ENCODE results near the gene PIM3. TPM values are rescaled to one million over a fixed set of nuclear protein-coding genes. Genes with fewer than 3 reads are reported as not detected.
"Not testable (repeated sequence)": the region's sequence is repeated elsewhere in the genome, so short reads cannot be mapped to it uniquely, and the experiment has no call there.

PIM3 gene
- total RNA-seq, 1 experiment from 2014 or later = 58.2 TPM

GRCh38 chr22:49943771-49944398 is 16.7 kb upstream of the PIM3 start:
- BruUV-seq (replicated peaks) = no TSS peak
- POLR2A ChIA-PET = no interaction called here
- TF ChIP-seq REST (IDR thresholded peaks at IDR 0.05; ENCODE audit: insufficient read depth in 1 of 2, low read depth in 2 of 2, low read length in 1 of 2) = no peak
- no peak for TF ChIP-seq POLR2AphosphoS5 (IDR thresholded peaks at IDR 0.05; ENCODE audit: low read depth, low read length)
- no peak for TF ChIP-seq TCF7L2 (IDR thresholded peaks at IDR 0.05; ENCODE audit: low read depth, low read length)
- TF ChIP-seq SIN3A (IDR thresholded peaks at IDR 0.05; ENCODE audit: borderline replicate concordance, insufficient read depth, low read depth, low read length) = no peak
- TF ChIP-seq CTCF (IDR thresholded peaks at IDR 0.05) = no peak
- no peaks in the 10 kb centered on the region for H3K36me3 ChIP-seq (ENCODE audit: control insufficient read depth, insufficient read depth, low read length)
- peaks cover 28% of the 10 kb centered on the region for H3K4me1 ChIP-seq (ENCODE audit: control insufficient read depth, insufficient read depth, low read length)
- in situ Hi-C loops (cut with HindIII; ENCODE audit: low pct_unique_long_range_greater_than_20kb, low sequenced_read_pairs) = no loop called here
- intact Hi-C loops (cut with micrococcal nuclease; ENCODE audit: unreplicated experiment) = no loop called here
- DNase-seq (ENCODE audit: low read depth, low spot score) (no peak), ATAC-seq (peak; percentile 18)
- H3K27ac ChIP-seq (ENCODE audit: low read length) = peak overlapping the region; percentile 89
- H3K4me3 ChIP-seq (ENCODE audit: low read depth in 2 of 2, low read length in 2 of 2) = peak overlapping the region; percentile 36 to 53
- no peaks in the 10 kb centered on the region for H3K27me3 ChIP-seq (ENCODE audit: control insufficient read depth, insufficient read depth, low read length)
- no peaks in the 10 kb centered on the region for H3K9me3 ChIP-seq (ENCODE audit: control insufficient read depth, insufficient read depth, low read depth, low read length)
- CTCF ChIA-PET = no interaction called here

- Histone ChIP-seq H3K4me3 (ENCODE audit: low read depth in 2 of 2, low read length in 2 of 2) (peak overlapping the region; percentile 36 to 53), H3K27ac (ENCODE audit: low read length) (peak overlapping the region; percentile 89), H3K9me3 (ENCODE audit: control insufficient read depth, insufficient read depth, low read depth, low read length) (no peaks in the 10 kb centered on the region), H3K4me1 (ENCODE audit: control insufficient read depth, insufficient read depth, low read length) (peaks cover 34% of the 10 kb centered on the region), H3K36me3 (ENCODE audit: control insufficient read depth, insufficient read depth, low read length) (no peaks in the 10 kb centered on the region), H3K27me3 (ENCODE audit: control insufficient read depth, insufficient read depth, low read length) (no peaks in the 10 kb centered on the region)
- ATAC-seq (peak; percentile 25), DNase-seq (ENCODE audit: low read depth, low spot score) (no peak)
- BruUV-seq (replicated peaks) = TSS peak; percentile 94
- in situ Hi-C loops (cut with HindIII; ENCODE audit: low pct_unique_long_range_greater_than_20kb, low sequenced_read_pairs) = no loop called here
- ChIA-PET CTCF (no interaction called here), POLR2A (no interaction called here)
- no peak for TF ChIP-seq POLR2AphosphoS5 (IDR thresholded peaks at IDR 0.05; ENCODE audit: low read depth, low read length)
- no peak for TF ChIP-seq REST (IDR thresholded peaks at IDR 0.05; ENCODE audit: insufficient read depth in 1 of 2, low read depth in 2 of 2, low read length in 1 of 2)
- no peak for TF ChIP-seq TCF7L2 (IDR thresholded peaks at IDR 0.05; ENCODE audit: low read depth, low read length)
- TF ChIP-seq CTCF (IDR thresholded peaks at IDR 0.05) = no peak
- TF ChIP-seq SIN3A (IDR thresholded peaks at IDR 0.05; ENCODE audit: borderline replicate concordance, insufficient read depth, low read depth, low read length) = no peak
- intact Hi-C loops (cut with micrococcal nuclease; ENCODE audit: unreplicated experiment) = no loop called here
Measured at GRCh38 chr22:49944399-49944891, 16.1 kb upstream of the PIM3 start.

GRCh38 chr22:49945042-49945794 is 15.4 kb upstream of the PIM3 start:
- peak overlapping the region; percentile 82 for H3K27ac ChIP-seq (ENCODE audit: low read length)
- CTCF ChIA-PET = not testable (repeated sequence)
- POLR2A ChIA-PET = interaction anchor here (0.5 kb wide), 1 partner anchor 15 kb away, joined by 3 read pairs; the partner anchor contains the start of gene PIM3

More at GRCh38 chr22:49945042-49945794, 15.4 kb upstream of the PIM3 start:
- Histone ChIP-seq H3K4me1 (ENCODE audit: control insufficient read depth, insufficient read depth, low read length) (peaks cover 38% of the 10 kb centered on the region), H3K4me3 (ENCODE audit: low read depth in 2 of 2, low read length in 2 of 2) (0 out of 4 replicates have a peak overlapping the region, but pooled peaks of 1 of the 2 experiments have one; percentile 20)
- H3K27me3 ChIP-seq (ENCODE audit: control insufficient read depth, insufficient read depth, low read length); in situ Hi-C loops (cut with HindIII; ENCODE audit: low pct_unique_long_range_greater_than_20kb, low sequenced_read_pairs); BruUV-seq (replicated peaks); H3K9me3 ChIP-seq (ENCODE audit: control insufficient read depth, insufficient read depth, low read depth, low read length); H3K36me3 ChIP-seq (ENCODE audit: control insufficient read depth, insufficient read depth, low read length); ATAC-seq; intact Hi-C loops (cut with micrococcal nuclease; ENCODE audit: unreplicated experiment): not testable (repeated sequence)
- DNase-seq (ENCODE audit: low read depth, low spot score) = peak; percentile 84
